ENCODE data around the gene KLHDC9.

The KLHDC9 gene

GRCh38 chr1:161099090-161099802 is 1.1 kb downstream of the KLHDC9 start:
- peak overlapping the region; percentile 75 for H3K27ac ChIP-seq
- TF ChIP-seq ZFX (IDR thresholded peaks at IDR 0.05) (no peak), CTCF (conservative IDR thresholded peaks at IDR 0.05) (no peak)

GRCh38 chr1:161100556-161100955 is 2.4 kb downstream of the KLHDC9 start:
- TF ChIP-seq CTCF (conservative IDR thresholded peaks at IDR 0.05) (no peak), ZFX (IDR thresholded peaks at IDR 0.05) (no peak)

GRCh38 chr1:161106431-161106830 is 8.3 kb downstream of the KLHDC9 start:
- no peak overlapping the region for H3K27ac ChIP-seq
- TF ChIP-seq CTCF (conservative IDR thresholded peaks at IDR 0.05) (no peak), ZFX (IDR thresholded peaks at IDR 0.05) (no peak)

More at GRCh38 chr1:161100556-161100955, 2.4 kb downstream of the KLHDC9 start:
- H3K27ac ChIP-seq = no peak overlapping the region

- H3K27ac ChIP-seq = no peak overlapping the region
- TF ChIP-seq CTCF (conservative IDR thresholded peaks at IDR 0.05) = no peak
- no peak for TF ChIP-seq ZFX (IDR thresholded peaks at IDR 0.05)
Observed at GRCh38 chr1:161111117-161111516, 13.0 kb downstream of the KLHDC9 start.

GRCh38 chr1:161111527-161111926 is 13.4 kb downstream of the KLHDC9 start:
- no peak for TF ChIP-seq CTCF (conservative IDR thresholded peaks at IDR 0.05)
- TF ChIP-seq ZFX (IDR thresholded peaks at IDR 0.05) = no peak

GRCh38 chr1:161113915-161114314 is 15.8 kb downstream of the KLHDC9 start:
- H3K27ac ChIP-seq = no peak overlapping the region
- TF ChIP-seq CTCF (conservative IDR thresholded peaks at IDR 0.05) = no peak
- no peak for TF ChIP-seq ZFX (IDR thresholded peaks at IDR 0.05)

More at GRCh38 chr1:161111527-161111926, 13.4 kb downstream of the KLHDC9 start:
- no peak overlapping the region for H3K27ac ChIP-seq

GRCh38 chr1:161114556-161114955 is 16.4 kb downstream of the KLHDC9 start:
- TF ChIP-seq ZFX (IDR thresholded peaks at IDR 0.05) = no peak
- H3K27ac ChIP-seq = no peak overlapping the region
